GM19240 (cell line): Measurements from ENCODE around the gene BEX1.
"Not testable (repeated sequence)": the region's sequence is repeated elsewhere in the genome, so short reads cannot be mapped to it uniquely, and the experiment has no call there.

ENCODE experiments used
- DNase-seq: peaks from one replicate; pipeline ENCODE4 v3.0.0; 2011; ENCODE audit warnings: low spot score; ENCODE audit not compliant: insufficient read length

BEX1 gene

GRCh38 chrX:103063918-103064434, at the start of gene BEX1:
BEX1 (minus strand) TSS chrX:103064171; CDS start chrX:103063274, 897 bp downstream.
- no peak for DNase-seq

- DNase-seq = not testable (repeated sequence)
Observed at GRCh38 chrX:103109497-103109896, 45.5 kb upstream of the BEX1 start.

- DNase-seq = no peak
Observed at GRCh38 chrX:103107836-103108235, 43.9 kb upstream of the BEX1 start.

GRCh38 chrX:103107227-103107737, 43.3 kb upstream of the BEX1 start:
- DNase-seq = not testable (repeated sequence)

- not testable (repeated sequence) for DNase-seq
Observed at GRCh38 chrX:103104370-103104769, 40.4 kb upstream of the BEX1 start.

GRCh38 chrX:103103866-103104265, 39.9 kb upstream of the BEX1 start:
- DNase-seq = not testable (repeated sequence)

- no peak for DNase-seq
Observed at GRCh38 chrX:103101299-103102042, 37.5 kb upstream of the BEX1 start.

- no peak for DNase-seq
Observed at GRCh38 chrX:103100484-103100883, 36.5 kb upstream of the BEX1 start.

GRCh38 chrX:103099691-103100090, 35.7 kb upstream of the BEX1 start:
- DNase-seq = no peak

GRCh38 chrX:103098488-103098887, 34.5 kb upstream of the BEX1 start:
- no peak for DNase-seq

- DNase-seq = no peak
Observed at GRCh38 chrX:103092942-103093341, 29.0 kb upstream of the BEX1 start, which contains the start of gene NXF3. NXF3 (minus strand) TSS chrX:103093143; CDS start chrX:103093023, 120 bp downstream.

GRCh38 chrX:103081051-103081450, 17.1 kb upstream of the BEX1 start:
- no peak for DNase-seq

- DNase-seq = no peak
Observed at GRCh38 chrX:103073467-103073866, 9.5 kb upstream of the BEX1 start.

GRCh38 chrX:103066606-103067005, 2.6 kb upstream of the BEX1 start:
- DNase-seq = no peak

GRCh38 chrX:103063191-103063845, 653 bp downstream of the BEX1 start:
- DNase-seq = no peak

- no peak for DNase-seq
Observed at GRCh38 chrX:103061486-103061885, 2.5 kb downstream of the BEX1 start.

GRCh38 chrX:103056902-103057301, 7.1 kb downstream of the BEX1 start:
- no peak for DNase-seq

- DNase-seq = no peak
Observed at GRCh38 chrX:103052625-103053024, 11.3 kb downstream of the BEX1 start.

- DNase-seq = no peak
Observed at GRCh38 chrX:103051260-103051789, 12.6 kb downstream of the BEX1 start.

- not testable (repeated sequence) for DNase-seq
Observed at GRCh38 chrX:103033371-103033770, 30.6 kb downstream of the BEX1 start.

GRCh38 chrX:103017542-103017941, 46.4 kb downstream of the BEX1 start:
- no peak for DNase-seq

GRCh38 chrX:103012945-103013344, 51.0 kb downstream of the BEX1 start:
- no peak for DNase-seq
